NCI-H146 (cell line): ENCODE data around the gene LPCAT1.
"Not testable (repeated sequence)": the region's sequence is repeated elsewhere in the genome, so short reads cannot be mapped to it uniquely, and the experiment has no call there.

Experiments used
- DNase-seq: peaks from one replicate; lab custom pipeline; 2025; lab: John Stamatoyannopoulos, UW

LPCAT1 gene

DNA sequence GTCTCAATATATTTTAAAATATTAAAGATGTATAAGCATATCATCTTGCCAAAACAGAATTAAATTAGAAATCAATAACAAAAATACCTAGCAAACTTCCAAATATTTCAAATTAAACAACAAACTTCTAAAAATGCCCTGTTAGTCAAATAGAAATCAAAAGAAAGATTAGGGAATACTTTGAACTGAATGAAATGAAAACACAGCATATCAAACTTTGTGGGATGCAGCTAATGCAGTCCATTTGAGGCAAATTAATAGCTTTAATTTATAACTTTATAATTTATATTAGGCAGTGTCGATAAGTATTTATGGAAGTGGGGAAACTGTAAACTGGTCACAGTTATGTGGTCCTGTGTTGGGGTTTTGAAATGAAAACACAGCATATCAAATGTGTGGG is 95.7 kb downstream of the LPCAT1 start:
- DNase-seq, result no peak

DNA sequence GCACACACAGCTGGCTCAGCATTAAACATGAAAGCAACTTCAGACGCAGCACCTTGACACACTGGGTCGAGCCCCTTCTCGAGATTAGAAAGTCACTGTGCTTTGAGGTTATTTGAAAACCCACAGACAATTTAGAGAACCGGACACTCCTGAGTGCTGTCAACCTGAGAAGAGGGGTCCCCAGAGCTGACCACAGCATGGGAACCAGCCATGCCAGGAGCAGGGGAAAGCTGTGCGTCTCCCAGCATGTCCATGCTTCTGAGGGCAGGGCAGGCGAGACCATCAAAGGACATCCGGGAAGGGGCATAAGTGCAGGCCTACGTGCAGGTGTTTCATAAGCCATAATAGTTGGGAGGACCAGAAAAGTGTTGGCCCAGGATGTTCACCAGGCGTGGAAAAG is 99.0 kb downstream of the LPCAT1 start:
- no peak for DNase-seq

DNA sequence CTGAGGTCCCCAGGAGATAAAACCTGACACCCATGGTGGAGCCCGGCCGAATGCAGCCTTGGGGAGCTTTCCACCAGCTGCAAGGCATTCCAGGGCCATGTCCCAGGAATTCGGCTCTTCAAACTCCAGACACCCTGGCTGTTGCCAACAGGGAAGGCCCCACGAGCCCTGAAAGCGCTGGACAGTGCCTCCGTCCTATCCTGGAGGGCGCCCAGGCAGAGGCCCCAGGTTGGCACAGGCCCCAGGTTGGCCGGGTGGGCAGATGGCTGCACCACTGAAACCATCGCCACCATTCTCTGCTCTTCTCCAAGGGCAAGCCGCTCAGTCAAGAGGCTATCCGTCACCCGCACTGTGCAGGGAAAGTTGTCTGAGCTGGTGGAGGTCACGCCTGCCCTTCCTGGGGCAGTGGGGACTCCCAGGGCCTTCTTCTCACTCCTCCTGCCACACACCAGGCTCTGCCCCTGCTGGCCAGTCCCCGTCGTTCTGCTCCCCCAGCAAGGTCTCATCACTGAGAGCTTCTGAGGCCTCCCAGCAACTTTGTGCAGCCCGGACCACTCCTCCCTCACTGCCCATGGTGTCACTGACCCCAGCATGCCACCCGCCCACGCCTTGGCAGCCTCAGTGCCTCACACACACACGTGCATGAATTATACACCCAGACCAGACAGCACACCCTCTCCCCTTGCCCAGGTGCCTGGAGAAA is 99.7 kb downstream of the LPCAT1 start:
- DNase-seq, result no peak

DNA sequence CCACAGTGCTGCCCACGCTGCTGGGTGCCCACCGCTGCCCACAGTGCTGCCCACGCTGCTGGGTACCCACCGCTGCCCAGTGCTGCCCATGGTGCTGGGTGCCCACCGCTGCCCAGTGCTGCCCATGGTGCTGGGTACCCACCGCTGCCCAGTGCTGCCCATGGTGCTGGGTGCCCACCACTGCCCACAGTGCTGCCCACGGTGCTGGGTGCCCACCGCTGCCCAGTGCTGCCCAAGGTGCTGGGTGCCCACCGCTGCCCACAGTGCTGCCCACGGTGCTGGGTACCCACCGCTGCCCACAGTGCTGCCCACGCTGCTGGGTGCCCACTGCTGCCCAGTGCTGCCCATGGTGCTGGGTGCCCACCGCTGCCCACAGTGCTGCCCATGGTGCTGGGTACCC is 101.2 kb downstream of the LPCAT1 start:
- DNase-seq, result not testable (repeated sequence)

DNA sequence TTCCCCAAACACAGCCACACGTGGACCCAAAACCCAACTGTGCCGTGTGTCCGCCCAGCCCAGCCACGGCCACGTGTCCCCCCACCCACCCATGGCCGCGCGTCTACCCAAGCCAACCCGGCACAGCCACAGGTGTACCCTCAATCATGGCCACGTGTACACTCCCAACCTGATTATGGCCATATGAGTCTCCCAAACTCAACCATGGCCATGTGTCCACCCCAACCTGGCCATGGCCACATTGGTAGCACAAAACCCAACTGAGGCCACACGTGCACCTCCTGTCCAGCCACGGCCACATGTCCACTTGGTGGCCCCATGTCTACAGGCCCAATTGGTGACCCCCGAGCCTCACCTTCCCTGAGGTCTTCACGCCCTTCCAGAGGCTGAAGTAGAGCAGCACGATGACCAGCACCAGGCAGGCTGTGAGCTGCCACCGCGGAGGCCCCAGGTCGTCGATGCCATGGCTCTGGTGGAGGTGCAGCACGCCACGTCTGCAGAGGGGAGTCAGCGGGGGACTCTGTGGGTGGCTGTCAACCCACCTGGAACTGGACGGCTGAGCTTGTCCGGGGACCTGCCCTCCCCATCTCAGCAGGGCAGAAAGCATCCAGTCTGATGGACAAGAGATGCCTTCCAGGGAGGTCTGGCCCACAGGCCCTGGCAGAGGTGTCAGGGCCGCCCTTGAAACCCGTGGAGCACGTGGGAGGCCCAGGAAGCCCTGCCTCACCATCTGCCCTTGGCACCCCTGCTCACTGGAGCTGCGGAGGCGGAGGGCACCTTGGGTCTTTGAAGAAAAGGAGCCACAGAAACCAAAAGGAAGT is 102.0 kb downstream of the LPCAT1 start:
- DNase-seq, result no peak

DNA sequence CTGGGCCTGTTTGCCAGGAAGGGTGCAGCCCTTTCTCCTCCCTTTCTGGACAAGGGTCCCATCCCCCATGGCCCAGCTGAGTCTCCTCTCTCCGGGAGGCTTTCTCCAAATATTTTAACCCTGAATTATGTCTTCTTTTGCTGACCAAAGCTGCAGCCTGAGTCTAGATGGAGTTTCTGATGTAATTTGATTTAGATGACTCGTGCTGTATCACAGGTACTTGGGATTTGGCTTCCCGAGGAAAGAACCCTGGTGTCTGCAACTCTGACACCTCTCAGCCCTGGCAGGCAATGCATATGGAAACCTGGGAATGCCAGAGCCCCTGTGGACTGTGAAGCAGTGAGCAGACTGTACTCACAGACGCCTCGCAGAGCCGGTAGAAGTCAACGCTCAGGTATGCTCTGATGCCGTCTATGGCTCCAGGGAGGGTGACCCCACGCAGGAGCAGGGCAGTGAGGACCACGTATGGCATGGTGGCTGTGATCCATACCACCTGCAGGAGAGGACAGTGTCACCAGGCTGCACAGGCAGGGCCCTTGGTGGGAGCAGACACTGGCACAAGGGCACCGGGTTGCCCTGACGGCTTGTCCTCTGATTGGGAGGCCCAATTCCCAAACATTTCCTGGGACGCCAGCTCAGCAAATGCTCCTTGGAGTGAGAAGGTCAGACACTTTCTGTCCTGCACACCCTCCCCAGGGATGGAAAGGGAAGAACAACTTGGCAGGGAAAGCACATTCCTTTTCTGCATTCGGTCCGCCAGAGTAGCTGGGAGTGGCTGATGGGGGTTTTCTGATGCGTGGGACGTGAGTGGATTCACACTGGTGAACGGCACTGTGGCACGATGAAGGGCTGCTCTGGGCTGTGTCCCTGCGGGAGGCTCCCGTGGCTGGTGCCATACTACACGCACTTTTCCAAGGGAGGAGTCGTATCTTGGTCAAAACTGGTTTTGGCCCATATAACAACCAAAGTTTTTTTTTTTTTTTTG is 103.3 kb downstream of the LPCAT1 start:
- DNase-seq, result no peak

DNA sequence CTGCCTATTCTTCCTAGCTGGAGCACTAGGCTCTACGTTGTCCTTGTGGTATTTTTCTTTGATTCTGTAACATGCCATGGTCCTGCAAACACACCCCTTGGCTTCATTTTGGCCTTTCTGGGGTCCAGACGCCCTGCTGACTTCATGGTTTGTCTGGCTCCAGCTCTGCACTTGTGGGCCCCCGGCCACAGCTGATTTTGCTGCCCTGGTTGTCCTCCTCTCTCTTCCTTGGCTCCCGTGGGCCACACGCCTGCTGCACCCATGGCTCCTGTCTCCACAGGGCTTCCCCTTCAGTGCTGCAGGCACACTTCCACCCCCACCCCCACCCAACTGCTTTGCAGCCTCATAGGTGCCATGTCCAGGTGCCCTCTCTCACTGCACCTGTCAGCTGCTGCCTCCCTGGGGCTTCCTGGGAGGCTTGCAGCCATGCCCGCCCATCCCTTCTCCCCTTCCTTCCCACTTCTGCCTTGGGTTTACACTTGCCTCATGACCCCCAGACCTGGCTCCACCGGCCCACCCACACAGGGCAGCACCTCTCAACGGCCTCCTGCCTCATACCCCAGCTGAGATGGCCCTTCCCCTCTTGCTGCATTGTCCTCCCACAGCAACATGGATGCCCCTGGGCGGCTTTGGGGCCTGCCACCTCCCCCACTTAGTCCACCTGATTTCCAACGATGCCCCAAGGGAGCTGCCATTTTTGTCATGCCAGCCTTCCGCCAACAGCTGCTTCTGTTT is 104.1 kb downstream of the LPCAT1 start:
- peak; percentile 19 for DNase-seq

DNA sequence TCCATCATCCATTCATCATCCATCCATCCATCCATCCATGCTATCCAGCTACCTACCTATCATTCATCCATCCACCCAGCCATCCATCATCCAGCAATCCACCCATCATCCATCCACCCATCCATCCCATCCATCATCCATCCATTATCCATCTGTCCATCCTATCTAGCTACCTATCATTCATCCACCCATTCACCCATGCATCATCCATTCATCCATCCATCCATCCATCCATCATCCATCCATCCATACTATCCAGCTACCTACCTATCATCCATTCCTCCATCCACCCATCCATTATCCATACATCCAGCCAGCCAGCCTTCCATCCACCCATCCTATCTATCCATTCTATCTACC is 104.9 kb downstream of the LPCAT1 start:
- DNase-seq, result no peak

DNA sequence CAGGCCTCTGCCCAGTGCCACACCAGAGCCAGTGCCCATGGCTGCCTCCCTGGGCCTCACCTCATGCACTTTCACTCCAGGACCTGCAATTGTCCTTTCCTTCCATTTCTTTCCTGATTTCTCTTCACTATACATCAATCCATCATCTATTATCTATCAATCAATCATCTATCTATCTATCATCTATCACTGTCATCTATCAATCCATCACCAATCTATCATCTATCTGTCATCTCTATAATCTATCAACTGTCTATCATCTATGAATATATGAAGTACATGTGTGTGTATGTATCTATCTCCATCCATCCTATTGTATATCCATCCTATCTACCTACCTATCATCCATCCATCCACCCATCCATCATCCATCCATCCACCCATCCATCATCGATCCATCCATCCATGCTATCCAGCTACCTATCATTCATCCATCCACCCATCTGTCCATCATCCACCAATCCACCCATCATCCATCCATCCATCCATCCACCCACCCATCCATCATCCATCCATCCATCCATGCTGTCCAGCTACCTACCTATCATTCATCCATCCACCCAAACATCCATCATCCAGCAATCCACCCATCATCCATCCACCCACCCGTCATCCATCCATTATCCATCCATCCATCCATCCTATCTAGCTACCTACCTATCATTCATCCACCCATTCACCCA is 105.4 kb downstream of the LPCAT1 start:
- DNase-seq, result no peak

DNA sequence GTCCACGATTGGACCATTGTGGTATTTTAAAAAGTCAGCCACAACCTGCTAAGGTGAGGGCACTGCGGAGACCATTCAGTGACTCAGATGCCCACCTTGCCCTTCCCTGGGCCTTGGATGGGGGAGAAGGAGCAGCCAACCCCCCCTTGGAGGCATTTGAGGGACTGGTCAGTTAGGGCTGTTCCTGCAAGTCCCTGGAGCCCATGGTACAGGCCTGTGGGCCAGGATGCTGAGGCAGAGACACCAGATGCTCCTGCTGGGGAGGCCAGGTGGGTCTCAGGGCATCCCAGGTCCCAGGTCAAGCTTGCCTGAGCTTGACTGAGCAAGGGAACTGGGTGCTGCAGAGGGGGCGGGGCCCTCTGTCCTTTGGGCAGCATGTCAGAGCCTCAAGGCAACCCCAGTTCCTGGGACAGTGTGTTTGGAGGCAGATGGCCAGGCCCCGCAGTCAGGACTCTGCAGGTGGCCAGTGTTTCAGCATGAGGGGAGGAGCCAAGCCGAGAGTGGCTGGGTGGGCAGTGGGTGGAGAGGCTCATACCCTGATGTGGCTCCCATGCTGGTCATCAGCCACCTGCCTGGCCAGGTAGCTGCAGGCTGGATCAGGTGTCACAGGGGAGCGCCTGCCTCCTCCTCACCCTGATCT is 106.1 kb downstream of the LPCAT1 start:
- peak; percentile 71 for DNase-seq

DNA sequence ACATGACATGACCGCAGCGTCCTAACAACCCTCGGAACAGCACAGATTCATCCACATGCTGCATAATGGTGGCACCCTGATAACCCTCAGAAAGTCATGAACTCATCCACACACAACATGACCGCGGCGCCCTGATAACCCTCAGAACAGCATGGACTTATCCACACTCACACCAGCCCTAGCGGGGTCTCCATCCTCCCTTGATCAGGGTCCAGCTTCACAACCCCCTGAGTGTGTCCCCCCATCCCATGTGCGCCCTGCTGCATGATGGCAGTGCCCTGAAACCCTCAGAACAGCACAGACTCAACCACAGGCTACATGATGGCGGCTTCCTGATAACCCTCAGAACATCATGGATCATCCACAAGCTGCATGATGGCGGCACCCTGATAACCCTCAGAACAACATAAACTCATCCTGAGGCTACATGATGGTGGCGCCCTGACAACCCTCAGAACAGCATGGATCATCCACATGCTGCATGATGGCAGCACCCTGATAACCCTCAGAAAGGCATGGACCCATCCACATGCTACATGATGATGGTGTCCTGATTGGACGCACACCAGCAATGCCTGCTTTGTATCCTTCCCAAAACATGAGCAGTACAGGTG is 106.8 kb downstream of the LPCAT1 start:
- DNase-seq, result no peak

DNA sequence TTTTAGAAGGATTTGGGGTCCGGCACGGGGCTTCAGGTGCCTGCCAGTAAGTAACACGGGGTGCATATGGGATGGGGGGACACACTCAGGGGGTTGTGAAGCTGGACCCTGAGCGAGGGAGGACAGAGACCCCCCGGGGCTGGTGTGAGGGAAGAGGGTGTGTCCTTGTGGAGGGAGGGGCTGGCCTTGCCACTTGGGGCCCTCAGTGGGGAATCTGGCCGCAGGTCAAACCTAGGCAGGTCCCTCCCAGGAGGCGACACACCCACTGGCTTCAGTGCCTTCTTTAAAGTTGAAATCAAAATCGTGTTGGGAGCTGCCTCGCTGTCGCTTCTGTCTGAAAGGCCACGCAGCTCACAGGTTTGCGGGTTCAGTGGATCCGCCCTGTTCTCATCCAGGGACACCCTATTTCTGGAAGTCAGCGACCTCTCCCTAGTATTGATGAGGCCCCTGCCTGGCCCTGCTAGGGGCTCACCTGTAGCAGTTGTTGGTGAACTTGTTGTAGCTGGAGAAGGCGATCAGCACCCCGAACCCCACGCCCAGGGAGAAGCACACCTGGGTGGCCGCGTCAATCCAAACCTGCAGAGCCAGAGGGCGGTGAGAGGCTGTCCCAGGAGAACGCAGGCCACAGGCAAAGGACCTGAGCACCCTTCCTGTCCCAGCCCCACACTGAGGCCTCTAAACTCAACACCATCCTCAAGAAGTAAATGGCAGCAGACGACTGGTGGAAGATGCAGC is 108.0 kb downstream of the LPCAT1 start:
- no peak for DNase-seq

DNA sequence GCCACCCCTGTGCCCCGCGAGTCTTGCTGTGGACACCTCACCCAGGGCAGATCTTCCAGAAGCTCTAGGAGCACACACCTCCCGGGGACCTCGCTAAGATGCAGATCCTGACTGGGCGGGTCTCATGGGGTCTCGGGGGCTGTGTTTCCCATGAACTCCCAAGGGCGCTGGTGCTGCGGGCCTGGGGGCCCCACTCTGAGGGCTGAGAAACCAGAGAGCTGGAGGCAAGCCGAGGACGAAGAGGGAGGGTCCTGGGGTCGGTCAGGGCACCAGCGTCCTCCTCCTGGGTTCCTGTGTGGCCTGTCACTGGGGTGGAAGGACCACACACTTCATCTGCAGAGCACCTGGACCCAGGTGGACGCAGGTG is 108.7 kb downstream of the LPCAT1 start:
- DNase-seq, result no peak

DNA sequence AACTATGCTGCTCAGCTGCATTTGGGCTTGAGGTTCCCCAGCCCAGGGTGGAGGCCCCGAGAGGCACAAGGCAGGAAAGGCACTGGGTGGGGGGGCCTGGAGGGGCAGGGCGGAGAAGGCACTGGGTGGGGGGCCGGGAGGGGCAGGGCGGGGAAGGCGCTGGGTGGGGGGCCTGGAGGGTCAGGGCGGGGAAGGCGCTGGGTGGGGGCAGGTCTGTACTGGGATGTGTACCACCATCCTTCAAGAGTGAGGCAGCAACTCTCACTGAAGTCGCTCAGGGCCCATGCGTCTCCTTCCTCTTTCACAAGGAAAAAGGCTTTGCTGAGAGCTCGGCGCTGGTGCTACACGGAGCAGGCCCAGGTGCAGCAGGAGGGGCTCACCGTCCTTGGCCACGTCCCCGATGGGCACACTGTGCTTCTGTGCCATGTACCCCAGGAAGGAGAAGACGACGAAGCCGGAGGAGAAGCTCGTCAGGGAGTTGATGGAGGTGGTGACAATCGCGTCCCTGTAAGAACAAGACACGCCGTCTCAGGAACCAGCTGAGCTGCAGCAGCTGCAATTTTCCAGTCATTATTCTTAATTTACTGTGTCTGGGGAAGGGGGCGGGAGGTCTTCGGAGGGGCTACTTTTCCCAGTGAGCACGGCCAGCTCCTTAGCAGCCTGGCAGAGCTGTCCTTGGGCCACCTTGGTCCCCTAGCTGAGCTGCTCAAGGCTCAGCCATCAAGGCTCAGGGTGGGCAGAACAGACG is 109.3 kb downstream of the LPCAT1 start:
- DNase-seq, result no peak

DNA sequence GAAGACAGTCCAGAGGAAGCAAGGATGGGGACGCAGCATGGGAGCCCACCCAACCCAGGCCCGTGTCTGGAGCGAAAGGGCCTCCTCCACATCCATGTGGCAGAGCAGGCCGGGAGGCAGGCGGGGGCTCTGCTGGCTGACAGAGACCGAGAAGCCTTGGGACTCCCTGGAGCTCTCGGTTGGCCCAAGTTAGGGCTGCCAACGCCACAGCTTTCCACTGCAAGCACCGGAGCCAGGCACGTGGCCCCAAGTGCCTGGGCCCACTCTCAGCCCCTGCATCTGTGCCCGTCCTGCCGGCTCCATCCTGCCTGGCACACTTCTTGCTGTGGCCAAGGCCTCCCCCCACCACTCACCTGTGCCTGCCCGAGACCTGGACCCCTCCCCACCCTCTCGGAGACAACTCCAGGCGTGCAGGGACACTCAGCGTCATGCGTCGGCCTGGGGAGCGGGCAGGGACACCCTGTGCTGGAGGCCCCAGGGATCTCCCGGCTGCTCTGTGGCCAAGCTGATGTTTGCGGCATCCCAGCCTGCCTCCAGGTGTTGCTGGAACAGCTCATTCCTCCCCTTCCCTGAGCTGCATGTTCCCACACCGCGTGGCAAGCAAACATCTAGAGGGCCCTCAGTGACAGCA is 110.0 kb downstream of the LPCAT1 start:
- DNase-seq, result no peak

DNA sequence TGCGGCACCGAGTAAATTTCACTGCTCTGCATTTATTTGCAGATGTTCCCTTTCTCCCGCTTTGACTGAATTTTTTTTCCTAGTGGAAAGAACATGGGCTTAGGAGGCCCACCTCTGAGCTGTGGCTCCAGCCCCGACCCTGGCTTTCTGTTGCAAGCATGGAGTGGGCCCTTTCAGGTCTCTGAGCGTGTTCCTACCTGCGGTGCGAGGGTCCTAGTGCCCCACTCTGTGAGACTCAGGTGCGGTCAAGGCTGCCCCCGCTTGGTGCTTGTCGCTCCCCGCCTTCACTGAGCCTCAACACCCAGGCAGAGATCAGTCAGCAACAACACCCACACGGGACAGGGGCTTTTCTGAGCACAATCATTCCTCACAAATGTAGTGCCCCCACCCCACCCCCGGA is 110.5 kb downstream of the LPCAT1 start:
- DNase-seq, result no peak

DNA sequence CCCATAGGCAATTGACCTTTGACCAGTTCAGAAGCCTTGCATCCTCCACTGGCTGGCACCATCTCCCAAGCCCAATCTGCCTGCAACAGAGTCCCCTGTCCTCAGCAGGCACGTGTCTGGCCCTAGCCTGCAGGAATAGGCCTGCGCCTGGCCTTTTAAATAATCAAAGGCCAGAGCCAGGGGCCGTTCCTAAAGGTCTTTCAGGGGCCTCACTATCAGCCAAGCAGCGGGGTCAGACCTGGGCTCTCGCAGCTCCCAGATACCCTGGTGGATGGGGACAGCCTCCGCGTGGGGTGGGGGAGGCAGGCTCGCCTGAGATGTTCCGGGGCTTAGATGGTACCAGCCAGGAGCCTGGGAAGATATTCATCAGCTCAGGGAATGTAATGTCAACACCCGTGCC is 111.1 kb downstream of the LPCAT1 start:
- no peak for DNase-seq

DNA sequence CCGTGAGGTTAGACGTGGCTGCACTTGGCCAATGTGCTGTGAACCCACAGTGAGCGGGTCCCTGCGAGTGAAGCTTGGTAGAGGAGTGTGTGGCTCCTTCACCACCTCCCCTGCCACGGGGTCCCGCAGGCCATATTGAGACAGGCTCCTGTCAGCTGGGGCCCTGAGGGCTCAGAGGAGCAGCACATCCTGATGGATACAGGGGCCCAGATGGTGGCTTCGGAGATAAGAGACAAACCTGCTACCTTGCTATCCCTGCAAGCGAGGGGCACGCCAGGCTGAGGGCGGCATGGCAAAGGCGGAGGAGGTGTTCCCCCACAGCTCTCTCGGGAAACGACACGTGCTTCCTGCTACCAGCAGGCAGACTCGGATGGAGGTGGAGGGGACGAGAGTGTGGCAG is 111.6 kb downstream of the LPCAT1 start:
- DNase-seq, result no peak
